K562 (cell line): ENCODE results near the gene USP37. TPM values are rescaled to one million over a fixed set of nuclear protein-coding genes. Genes with fewer than 3 reads are reported as not detected.

Source experiments
- BCL6 ChIP-seq: fragments of 250-450 bp; sonication (Bioruptor Pico); IDR thresholded peaks from 2 replicates; pipeline ENCODE4 v1.4.0; 2020
- DPF2 ChIP-seq: fragments of 450-650 bp; IDR thresholded peaks from 2 replicates; pipeline ENCODE4 v1.6.1; 2016
- JUNB ChIP-seq: fragments of 450-650 bp; formaldehyde crosslinking; conservative IDR thresholded peaks from 2 replicates; pipeline ENCODE4 v1.4.0; 2020; ENCODE audit warnings: mild to moderate bottlenecking
- MYNN ChIP-seq, 2 experiments: sonication (generic); formaldehyde crosslinking in 1 of 2; IDR thresholded peaks; 2 replicates each; pipeline versions ENCODE4 v1.5.0 to v1.6.1; 2016 to 2020; ENCODE audit warnings: antibody characterized with exemption in 1 of 2, missing genetic modification reagents in 1 of 2
- NCOA4 ChIP-seq: fragments of 450-650 bp; IDR thresholded peaks from 2 replicates; pipeline ENCODE4 v1.6.1; 2018; ENCODE audit warnings: mild to moderate bottlenecking; ENCODE audit not compliant: partially characterized antibody
- NFE2 ChIP-seq: IDR thresholded peaks from 2 replicates; pipeline ENCODE4 v1.6.1; 2014; ENCODE audit warnings: antibody characterized with exemption, low read depth
- NFE2L1 ChIP-seq: fragments of 450-650 bp; IDR thresholded peaks from 2 replicates; pipeline ENCODE4 v1.6.1; 2016; ENCODE audit warnings: missing genetic modification characterization, low read depth, mild to moderate bottlenecking, missing compliant biosample characterization, moderate library complexity, borderline replicate concordance
- NFXL1 ChIP-seq: fragments of 450-650 bp; formaldehyde crosslinking; IDR thresholded peaks from 2 replicates; pipeline ENCODE4 v1.4.0; 2021; ENCODE audit warnings: mild to moderate bottlenecking
- RFX1 ChIP-seq: fragments of 450-650 bp; IDR thresholded peaks from 2 replicates; pipeline ENCODE4 v1.6.1; 2016; ENCODE audit warnings: mild to moderate bottlenecking, moderate library complexity
- SMC3 ChIP-seq: conservative IDR thresholded peaks from 2 replicates; pipeline ENCODE4 v1.6.1; 2011; ENCODE audit warnings: low read depth, low read length, improper control_type of control experiment; ENCODE audit not compliant: insufficient read depth
- TBP ChIP-seq: optimal IDR thresholded peaks from 2 replicates; pipeline ENCODE3; 2011; ENCODE audit warnings: low read depth, low read length, improper control_type of control experiment
- ZBTB2 ChIP-seq: fragments of 450-650 bp; IDR thresholded peaks from 2 replicates; pipeline ENCODE4 v1.6.1; 2016; ENCODE audit warnings: antibody characterized with exemption
- ZBTB34 ChIP-seq: fragments of 250-450 bp; sonication (Bioruptor Pico); IDR thresholded peaks from 2 replicates; pipeline ENCODE4 v1.8.0; 2021; ENCODE audit warnings: mild to moderate bottlenecking, moderate library complexity
- ZBTB40 ChIP-seq, 2 experiments: fragments of 450-650 bp in 1 of 2; sonication (generic) in 1 of 2; formaldehyde crosslinking in 1 of 2; IDR thresholded peaks; 2 replicates each; pipeline versions ENCODE4 v1.7.1 to v1.9.0; 2016 to 2022; ENCODE audit warnings: inconsistent platforms in 1 of 2, mild to moderate bottlenecking in 1 of 2, missing genetic modification reagents in 1 of 2
- ZNF766 ChIP-seq: fragments of 200-800 bp; sonication (Bioruptor generic); conservative IDR thresholded peaks from 2 replicates; pipeline ENCODE4 v1.6.1; 2016; ENCODE audit warnings: missing genetic modification characterization, missing compliant biosample characterization
- ZNF77 ChIP-seq: fragments of 250-450 bp; sonication (Bioruptor Pico); IDR thresholded peaks from 2 replicates; pipeline ENCODE4 v1.5.0; 2020
- polyA plus RNA-seq, 8 experiments: library from polyadenylated mRNA; depleted of rRNA in 4 of 8; stranded (reverse) in 5 of 8; unstranded in 3 of 8; fragments of >200 nt; fragmentation: Nextera tagmentation in 2 of 8; fragmentation: Illumina TruSeq in 1 of 8; extraction: Ambion mirVana in 2 of 8; extraction: Trizol in 1 of 8; gene quantifications; 2 replicates each; pipeline versions ENCODE4 v1.2.1 to v1.2.3, GENCODE V29; 2011 to 2014; ENCODE audit warnings: inconsistent platforms in 1 of 8, missing spikeins in 1 of 8
- total RNA-seq, 7 experiments: library from RNA; depleted of rRNA in 6 of 7; stranded (reverse); fragments of >200 nt in 6 of 7; fragmentation: Illumina TruSeq in 2 of 7; extraction: Trizol in 2 of 7; gene quantifications; 2 replicates each; pipeline versions ENCODE4 v1.2.1 to v1.2.3, GENCODE V29; 2011 to 2021; ENCODE audit warnings: low replicate concordance in 1 of 7

Gene USP37
- total and polyA plus RNA-seq, 9 of the 15 experiments (the other 6 are each of a cell fraction or from before 2014, with no cell fraction given), result 2.0 to 14.2 (median 8.5) TPM

GRCh38 chr2:218568190-218569037 lies at the start of gene USP37, which contains the start of gene CNOT9 (continued):
- TF ChIP-seq ZBTB34 (CRISPR knock-in tag), result no peak
- no peak for TF ChIP-seq NFXL1 (CRISPR knock-in tag)
- TF ChIP-seq BCL6, result no peak
- peak; percentile 74 for TF ChIP-seq ZBTB40 (IDR thresholded peaks at IDR 0.05)
- TF ChIP-seq ZBTB40 (CRISPR knock-in tag; IDR thresholded peaks at IDR 0.05), result no peak
- no peak for TF ChIP-seq RFX1
- TF ChIP-seq ZBTB2, result peak; percentile 95
- TF ChIP-seq ZNF77 (CRISPR knock-in tag), result no peak
- no peak for TF ChIP-seq NFE2
- no peak for TF ChIP-seq SMC3
- TF ChIP-seq NCOA4, result no peak
- no peak for TF ChIP-seq JUNB (CRISPR knock-in tag)
- no peak for TF ChIP-seq MYNN (IDR thresholded peaks at IDR 0.05)
- TF ChIP-seq MYNN (CRISPR knock-in tag; IDR thresholded peaks at IDR 0.05), result no peak
- TF ChIP-seq NFE2L1, result no peak
- no peak for TF ChIP-seq ZNF766 (CRISPR knock-in tag)
- TF ChIP-seq TBP, result peak; percentile 63
- TF ChIP-seq DPF2, result 0 out of 2 replicates have a peak, but pooled peaks have one; percentile 9
